ENCODE results near the gene MYO10.

MYO10 gene

GRCh38 chr5:16704945-16705344 lies 231.1 kb downstream of the MYO10 start:
- H3K4me3 ChIP-seq (ENCODE audit: low read depth, low read length), result no peak overlapping the region
- no peak for DNase-seq (ENCODE audit: low read depth)

- no peak for DNase-seq (ENCODE audit: low read depth)
- no peak overlapping the region for H3K4me3 ChIP-seq (ENCODE audit: low read depth, low read length)
Observed at GRCh38 chr5:16702964-16703363, 233.1 kb downstream of the MYO10 start.

GRCh38 chr5:16701134-16702099 lies 234.7 kb downstream of the MYO10 start:
- no peak for DNase-seq (ENCODE audit: low read depth)
- H3K4me3 ChIP-seq (ENCODE audit: low read depth, low read length), result no peak overlapping the region

GRCh38 chr5:16700081-16700480 lies 236.0 kb downstream of the MYO10 start:
- DNase-seq (ENCODE audit: low read depth), result no peak
- no peak overlapping the region for H3K4me3 ChIP-seq (ENCODE audit: low read depth, low read length)

GRCh38 chr5:16695779-16696178 lies 240.3 kb downstream of the MYO10 start:
- DNase-seq (ENCODE audit: low read depth), result no peak
- H3K4me3 ChIP-seq (ENCODE audit: low read depth, low read length), result no peak overlapping the region

DNA sequence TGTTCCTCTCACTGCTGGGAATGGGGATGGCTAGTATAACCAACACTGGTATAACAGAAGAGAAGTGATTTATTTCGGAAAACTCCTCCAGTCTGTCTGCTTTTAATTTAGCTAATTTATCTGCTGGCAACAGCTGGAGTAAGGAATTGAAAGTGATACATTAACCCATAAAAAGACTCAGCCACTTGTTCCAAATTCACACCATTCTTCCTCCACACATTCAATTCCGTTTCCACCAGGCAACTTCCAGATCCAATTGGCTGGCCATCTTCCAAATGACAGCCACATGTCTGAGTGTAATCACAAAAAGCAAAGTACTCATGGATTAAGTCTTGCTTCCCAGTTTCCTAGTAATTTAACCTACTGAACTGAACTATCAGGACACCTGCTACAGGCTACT lies 242.2 kb downstream of the MYO10 start:
- H3K4me3 ChIP-seq (ENCODE audit: low read depth, low read length), result no peak overlapping the region
- no peak for DNase-seq (ENCODE audit: low read depth)

- H3K4me3 ChIP-seq (ENCODE audit: low read depth, low read length), result no peak overlapping the region
- no peak for DNase-seq (ENCODE audit: low read depth)
Observed at GRCh38 chr5:16691731-16692130, 244.4 kb downstream of the MYO10 start.

DNA sequence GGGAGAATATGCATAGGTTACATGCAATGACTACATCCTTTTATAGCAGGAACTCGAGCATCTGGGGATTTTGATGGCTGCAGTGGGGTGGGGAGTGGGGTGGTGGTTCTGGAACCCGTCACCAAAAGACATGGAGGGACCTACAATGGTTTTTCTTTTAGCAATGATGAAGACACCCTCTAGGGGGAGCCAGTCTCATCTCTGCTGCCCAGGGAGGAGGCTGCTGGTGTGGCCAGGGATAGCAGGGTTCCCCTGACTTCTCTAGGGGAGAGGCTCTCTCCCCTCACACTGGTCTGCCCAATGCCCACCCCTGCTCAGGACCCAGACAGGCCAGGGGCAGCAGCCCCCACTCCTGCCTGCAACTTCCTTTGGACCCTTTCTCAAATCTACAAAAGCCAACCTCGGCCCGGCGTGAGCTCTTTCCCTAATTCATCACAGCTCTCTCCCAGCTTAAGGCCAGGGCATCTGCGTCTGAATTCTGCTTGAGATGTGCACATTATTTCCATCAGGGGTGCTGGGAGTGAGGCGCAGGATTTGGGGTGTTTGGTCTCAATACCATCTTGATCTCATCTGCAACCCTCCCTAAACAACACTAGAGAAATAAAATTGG lies 245.7 kb downstream of the MYO10 start:
- H3K4me3 ChIP-seq (ENCODE audit: low read depth, low read length), result no peak overlapping the region
- DNase-seq (ENCODE audit: low read depth), result no peak

DNA sequence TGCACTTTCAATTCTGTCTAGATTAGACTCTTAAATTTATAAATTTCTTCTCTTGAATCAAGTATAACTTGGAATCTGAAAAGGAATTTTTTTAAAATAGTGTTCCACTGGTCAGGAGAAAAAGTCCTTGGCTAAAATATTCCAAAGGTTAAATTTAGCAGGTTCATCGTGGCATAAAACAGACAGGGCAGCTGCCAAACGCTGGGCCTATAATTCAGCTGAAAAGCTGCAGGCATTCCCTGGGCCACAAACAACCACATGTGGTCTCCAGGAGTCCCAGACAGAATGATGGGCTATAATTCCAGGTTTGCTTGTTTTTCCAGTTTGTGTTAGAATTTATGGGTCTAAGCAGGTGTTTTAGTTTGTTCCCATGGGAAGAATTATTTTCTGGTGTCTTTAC lies 248.2 kb downstream of the MYO10 start:
- H3K4me3 ChIP-seq (ENCODE audit: low read depth, low read length), result no peak overlapping the region
- no peak for DNase-seq (ENCODE audit: low read depth)

DNA sequence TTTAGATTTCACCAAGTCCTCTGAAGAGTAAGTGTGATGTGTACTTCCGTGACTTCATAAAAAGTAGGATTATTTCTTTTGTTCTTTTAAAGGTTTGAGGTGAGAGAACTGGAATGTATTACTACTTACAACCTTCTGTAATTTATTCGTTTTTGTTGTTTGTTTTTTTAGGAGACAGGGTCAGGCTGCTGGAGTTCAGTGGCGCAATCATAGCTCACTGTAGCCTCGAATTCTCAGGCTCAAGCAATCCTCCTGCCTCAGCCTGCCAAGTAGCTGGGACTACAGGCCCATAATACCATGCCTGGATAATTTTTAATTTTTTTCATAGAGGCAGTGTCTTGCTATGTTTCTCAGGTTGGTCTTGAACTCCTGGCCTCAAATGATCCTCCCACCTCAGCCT lies 251.0 kb downstream of the MYO10 start:
- DNase-seq (ENCODE audit: low read depth), result no peak
- no peak overlapping the region for H3K4me3 ChIP-seq (ENCODE audit: low read depth, low read length)

DNA sequence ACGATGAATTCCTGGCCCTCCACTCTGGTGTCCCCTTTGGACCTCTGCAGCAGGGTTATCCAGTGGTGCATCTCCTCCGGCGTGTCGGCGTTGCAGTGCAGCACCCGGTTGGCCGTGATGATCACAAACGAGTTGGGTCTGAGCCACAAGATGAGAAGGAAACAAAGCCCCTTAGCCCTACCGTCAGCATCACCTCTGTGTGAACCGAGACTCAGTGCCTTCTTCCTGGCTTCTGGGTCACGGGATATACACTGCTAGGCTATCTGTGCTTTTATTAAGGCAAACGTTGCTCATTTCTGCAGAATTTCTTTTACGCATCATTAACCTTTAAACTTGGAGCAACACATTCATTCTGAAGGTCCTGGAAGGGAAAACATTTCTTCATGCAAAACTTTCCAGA lies 254.2 kb downstream of the MYO10 start:
- no peak for DNase-seq (ENCODE audit: low read depth)
- H3K4me3 ChIP-seq (ENCODE audit: low read depth, low read length), result no peak overlapping the region

GRCh38 chr5:16679863-16680262 lies 256.2 kb downstream of the MYO10 start:
- no peak overlapping the region for H3K4me3 ChIP-seq (ENCODE audit: low read depth, low read length)
- DNase-seq (ENCODE audit: low read depth), result no peak

- no peak for DNase-seq (ENCODE audit: low read depth)
- no peak overlapping the region for H3K4me3 ChIP-seq (ENCODE audit: low read depth, low read length)
Observed at GRCh38 chr5:16679190-16679589, 256.9 kb downstream of the MYO10 start.

- H3K4me3 ChIP-seq (ENCODE audit: low read depth, low read length), result no peak overlapping the region
- no peak for DNase-seq (ENCODE audit: low read depth)
Observed at GRCh38 chr5:16675806-16676205, 260.3 kb downstream of the MYO10 start.

DNA sequence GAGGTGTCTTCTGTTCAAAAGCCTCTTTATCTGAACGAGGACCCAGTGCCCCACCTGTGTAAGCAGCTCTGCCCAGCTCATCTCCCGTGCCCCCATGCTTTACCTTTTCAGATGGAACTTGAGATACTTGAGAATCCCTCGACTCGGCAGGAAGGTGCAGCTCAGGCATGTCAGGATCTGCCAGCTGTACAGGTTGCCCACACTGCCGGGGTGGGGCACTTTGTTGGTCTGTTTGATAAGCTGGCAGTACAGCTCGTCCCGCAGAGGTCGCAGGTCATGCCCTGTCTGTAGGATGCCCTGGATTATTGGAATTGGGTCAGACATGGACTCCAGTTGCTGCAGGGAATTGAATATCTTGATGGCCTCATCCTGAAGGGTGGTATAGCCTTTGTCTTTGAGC lies 261.3 kb downstream of the MYO10 start:
- DNase-seq (ENCODE audit: low read depth), result no peak
- H3K4me3 ChIP-seq (ENCODE audit: low read depth, low read length), result no peak overlapping the region

DNA sequence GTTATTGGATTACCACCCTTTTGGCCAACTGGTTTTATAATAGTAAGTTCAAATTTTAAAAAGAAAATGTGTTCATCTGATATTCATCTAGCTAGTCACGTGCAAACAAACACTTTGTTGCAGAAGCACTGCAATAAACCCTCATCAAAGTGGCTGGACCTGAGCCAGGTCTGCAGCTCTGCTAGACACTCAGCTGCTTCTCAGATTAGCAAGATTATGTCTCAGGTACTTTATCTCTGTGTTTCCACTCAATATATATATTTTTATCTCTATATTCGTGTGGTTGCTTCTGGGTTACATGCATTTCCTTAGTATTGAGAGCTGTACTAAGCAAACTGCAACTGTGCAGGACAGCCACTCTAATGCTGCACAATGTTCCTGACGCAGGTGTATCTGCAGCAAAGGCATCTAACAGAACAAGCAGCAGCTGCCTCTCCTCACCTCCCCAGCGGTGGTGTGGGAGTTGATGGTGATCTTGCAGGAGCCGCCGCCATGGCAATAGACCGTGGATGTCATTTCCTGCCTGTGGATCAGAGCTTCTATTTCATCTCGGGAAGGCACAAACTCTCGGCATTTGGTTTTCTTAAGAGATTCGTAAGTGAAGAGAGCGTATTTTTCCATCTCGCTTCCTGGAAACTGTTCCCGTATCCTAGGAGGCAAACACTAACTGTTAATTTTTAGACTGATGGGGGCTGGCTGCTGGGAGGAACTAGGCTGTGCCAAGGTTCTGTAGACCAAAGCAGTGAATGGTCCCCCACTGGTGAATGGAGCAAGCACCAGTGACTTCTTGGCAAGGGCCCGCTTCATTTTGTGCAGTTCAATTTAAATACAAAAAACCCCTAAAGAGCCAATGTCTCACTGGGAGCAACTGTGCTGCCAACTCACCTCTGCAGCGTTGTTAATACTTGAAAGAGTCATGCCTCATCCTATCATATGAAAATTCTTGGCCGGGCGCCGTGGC lies 262.6 kb downstream of the MYO10 start:
- no peak overlapping the region for H3K4me3 ChIP-seq (ENCODE audit: low read depth, low read length)
- no peak for DNase-seq (ENCODE audit: low read depth)

GRCh38 chr5:16671208-16671607 lies 264.9 kb downstream of the MYO10 start:
- no peak for DNase-seq (ENCODE audit: low read depth)
- no peak overlapping the region for H3K4me3 ChIP-seq (ENCODE audit: low read depth, low read length)

- H3K4me3 ChIP-seq (ENCODE audit: low read depth, low read length), result no peak overlapping the region
- DNase-seq (ENCODE audit: low read depth), result peak; percentile 52
Observed at GRCh38 chr5:16669776-16670175, 266.3 kb downstream of the MYO10 start.

GRCh38 chr5:16668631-16669030 lies 267.5 kb downstream of the MYO10 start:
- H3K4me3 ChIP-seq (ENCODE audit: low read depth, low read length), result no peak overlapping the region
- no peak for DNase-seq (ENCODE audit: low read depth)

- DNase-seq (ENCODE audit: low read depth), result no peak
Observed at GRCh38 chr5:16668194-16668593, 267.9 kb downstream of the MYO10 start.

More at GRCh38 chr5:16668194-16668593, 267.9 kb downstream of the MYO10 start:
- H3K4me3 ChIP-seq (ENCODE audit: low read depth, low read length), result no peak overlapping the region
